GM18870 (cell line): ENCODE measurements around the gene FNBP1L.
A peak's percentile ranks its signal among the peaks of the same experiment; 100 is the strongest.

Experiments used
- ATAC-seq: cut with Tn5 transposase; IDR thresholded peaks from one replicate; pipeline ENCODE4 v1.9.1; 2021; ENCODE audit warnings: moderate library complexity; ENCODE audit not compliant: unreplicated experiment

FNBP1L gene

GRCh38 chr1:93588206-93588605, 140.3 kb downstream of the FNBP1L start:
- no peak for ATAC-seq

GRCh38 chr1:93588955-93589354, 141.0 kb downstream of the FNBP1L start:
- ATAC-seq = no peak

- ATAC-seq = peak; percentile 21
Measured at GRCh38 chr1:93591291-93591675, 143.4 kb downstream of the FNBP1L start.

- peak; percentile 84 for ATAC-seq
Measured at GRCh38 chr1:93591676-93592550, 144.0 kb downstream of the FNBP1L start.

- ATAC-seq = no peak
Measured at GRCh38 chr1:93592551-93592949, 144.6 kb downstream of the FNBP1L start.

GRCh38 chr1:93593854-93594602, 146.1 kb downstream of the FNBP1L start:
- ATAC-seq = no peak

- ATAC-seq = no peak
Measured at GRCh38 chr1:93594603-93594880, 146.6 kb downstream of the FNBP1L start.

GRCh38 chr1:93595266-93595665, 147.3 kb downstream of the FNBP1L start:
- ATAC-seq = no peak

- no peak for ATAC-seq
Measured at GRCh38 chr1:93595743-93596142, 147.8 kb downstream of the FNBP1L start.

- ATAC-seq = no peak
Measured at GRCh38 chr1:93596329-93597089, 148.6 kb downstream of the FNBP1L start.

- no peak for ATAC-seq
Measured at GRCh38 chr1:93597709-93598108, 149.8 kb downstream of the FNBP1L start.

- no peak for ATAC-seq
Measured at GRCh38 chr1:93598396-93598795, 150.5 kb downstream of the FNBP1L start.

GRCh38 chr1:93598861-93599439, 151.0 kb downstream of the FNBP1L start:
- no peak for ATAC-seq

GRCh38 chr1:93599479-93599878, 151.6 kb downstream of the FNBP1L start:
- ATAC-seq = no peak

GRCh38 chr1:93600663-93601062, 152.7 kb downstream of the FNBP1L start:
- ATAC-seq = no peak

- no peak for ATAC-seq
Measured at GRCh38 chr1:93601686-93602085, 153.8 kb downstream of the FNBP1L start.

GRCh38 chr1:93602101-93602500, 154.2 kb downstream of the FNBP1L start:
- no peak for ATAC-seq

GRCh38 chr1:93603106-93603505, 155.2 kb downstream of the FNBP1L start:
- ATAC-seq = no peak

- no peak for ATAC-seq
Measured at GRCh38 chr1:93603601-93604000, 155.7 kb downstream of the FNBP1L start.
